Heart left ventricle (tissue), 16 donors: Measurements from ENCODE around the gene SGTA. TPM values are rescaled to one million over a fixed set of nuclear protein-coding genes. Genes with fewer than 3 reads are reported as not detected.
"Not testable (repeated sequence)": the region's sequence is repeated elsewhere in the genome, so short reads cannot be mapped to it uniquely, and the experiment has no call there.

Source experiments
- ATAC-seq, 4 donors: fragments of 200-7000 bp; cut with Tn5 transposase; one replicate each; pipeline ENCODE4 v1.9.1; 2020 to 2022; ENCODE audit warnings: moderate library complexity in 4 of 4, mild to moderate bottlenecking in 3 of 4, moderate number of reproducible peaks in 1 of 4
- DNase-seq, 5 donors: peaks; one replicate each; pipeline ENCODE4 v3.0.0-alpha.2; 2020
- H3K27ac ChIP-seq, 12 donors: fragments of 200-600 bp; sonication (generic) in 4 of 12; one replicate each; pipeline versions ENCODE4 v1.5.0 to v1.8.0; 2016 to 2022; ENCODE audit warnings: mild to moderate bottlenecking in 2 of 12
- H3K27me3 ChIP-seq, 9 donors: fragments of 200-600 bp; sonication (generic) in 2 of 9; one replicate each; pipeline versions ENCODE4 v1.5.1 to v1.8.0; 2016 to 2022; ENCODE audit warnings: mild to moderate bottlenecking in 3 of 9
- H3K36me3 ChIP-seq, 9 donors: fragments of 200-600 bp; sonication (generic) in 2 of 9; one replicate each; pipeline versions ENCODE4 v1.5.0 to v1.8.0; 2018 to 2022; ENCODE audit warnings: mild to moderate bottlenecking in 2 of 9
- H3K4me1 ChIP-seq, 12 donors: fragments of 200-600 bp; sonication (generic) in 4 of 12; one replicate each; pipeline versions ENCODE4 v1.5.0 to v1.8.0; 2016 to 2022; ENCODE audit warnings: mild to moderate bottlenecking in 3 of 12
- H3K4me3 ChIP-seq, 12 donors: fragments of 200-600 bp; sonication (generic) in 4 of 12; one replicate each; pipeline versions ENCODE4 v1.5.0 to v1.8.0; 2017 to 2022; ENCODE audit warnings: mild to moderate bottlenecking in 9 of 12, moderate library complexity in 4 of 12
- H3K9me3 ChIP-seq, 12 donors: fragments of 200-600 bp; sonication (generic) in 4 of 12; one replicate each; pipeline versions ENCODE4 v1.5.0 to v1.8.0; 2016 to 2022; ENCODE audit warnings: mild to moderate bottlenecking in 1 of 12
- CTCF ChIP-seq, 12 donors: fragments of 200-600 bp; sonication (generic) in 4 of 12; IDR thresholded peaks; one replicate each; pipeline versions ENCODE4 v1.5.0 to v1.8.0; 2018 to 2022; ENCODE audit warnings: antibody characterized with exemption in 12 of 12, mild to moderate bottlenecking in 5 of 12
- POLR2A ChIP-seq, 2 donors: fragments of 450-650 bp; IDR thresholded peaks; one replicate each; pipeline ENCODE4 v1.6.1; 2017; ENCODE audit warnings: antibody characterized with exemption in 2 of 2, mild to moderate bottlenecking in 2 of 2, moderate library complexity in 2 of 2
- WGBS, 4 donors: extraction: QIAGEN DNeasy Blood & Tissue Kit in 2 of 4; methylation state at CpG; one replicate each; pipeline versions ENCODE4 v1.1.5 to v1.1.7; 2013 to 2018; 5-methylcytosine and 5-hydroxymethylcytosine counted together
- intact Hi-C, 10 donors: fragments of 100-400 bp; cut with DNase I; formaldehyde crosslinking; loops; one replicate each; pipeline versions ENCODE4 v1.11.1 to v1.14.2; 2022
- polyA plus RNA-seq, 2 donors: library from polyadenylated mRNA; stranded (reverse); fragments of 200-250 nt; gene quantifications; one replicate each; pipeline ENCODE4 v1.2.3, GENCODE V29; 2013
- total RNA-seq, 9 donors: library from RNA; depleted of rRNA in 2 of 9; stranded (reverse); fragments of >200 nt in 2 of 9; fragmentation: NEBNext Ultra II Directional in 3 of 9; extraction: Animal tissue kit (Norgen Biotek cat#: 25700) in 3 of 9; gene quantifications; one replicate each; pipeline versions ENCODE4 v1.1.0 to v1.2.4, GENCODE V29; 2016 to 2023
- donor health status: ischemic (EF 13 %, LVEDD 7.1; RV severe dilation, severe dysfunction).
- donor health status: healthy with polysubstance abuse.
- donor health status: DM: no; HTN: yes; CAD: no.
- donor health status: DM: no; HTN: no; CAD: no.
- donor health status: ischemic (EF 25% LVEDD 6.9; RV normal size, moderate dysfunction).
- donor health status: ischemic (EF 25% LVEDD 5.7; RV mildly dilated, moderate dysfunction).
- donor health status: healthy.
- donor health status: DM: yes; HTN: yes; CAD: no.
- donor health status: ischemic (EF 35%, LVEDD 5.7; RV mildly dilated, moderate dysfunction).
- donor health status: nonischemic (EF 11% LVEDD 7.7; RV severe dilation, severe dysfunction).
- donor health status: DM: yes; HTN: yes; CAD: no.
- donor health status: PGD.
- donor health status: ischemic (EF 29% LVEDD 5.4; RV normal size, mild dysfunction).
- donor health status: nonischemic (EF 23%, LVEDD 6.1; RV moderate dilation, normal function).

The SGTA gene
- total and polyA plus RNA-seq, 11 donors = 47.4 to 125 (median 65.6) TPM

GRCh38 chr19:2793126-2793525, 10.1 kb upstream of the SGTA start:
- Histone ChIP-seq H3K36me3 (peaks cover 0 to 64% (median 32%) of the 10 kb centered on the region in 9 donors), H3K27ac (no peak overlapping the region), H3K9me3 (no peaks in the 10 kb centered on the region), H3K4me1 (peaks cover 0 to 24% (median 5%) of the 10 kb centered on the region in 12 donors), H3K27me3 (no peaks in the 10 kb centered on the region), H3K4me3 (no peak overlapping the region)
- DNase-seq (no peak), ATAC-seq (no peak)
- no peak for TF ChIP-seq CTCF (IDR thresholded peaks at IDR 0.05)
- TF ChIP-seq POLR2A (IDR thresholded peaks at IDR 0.05) = no peak
- WGBS, 4 donors = 96 to 97% (median 97%) methylated on average over 7 of the region's 7 CpGs
- intact Hi-C loops = no loop called here

DNA sequence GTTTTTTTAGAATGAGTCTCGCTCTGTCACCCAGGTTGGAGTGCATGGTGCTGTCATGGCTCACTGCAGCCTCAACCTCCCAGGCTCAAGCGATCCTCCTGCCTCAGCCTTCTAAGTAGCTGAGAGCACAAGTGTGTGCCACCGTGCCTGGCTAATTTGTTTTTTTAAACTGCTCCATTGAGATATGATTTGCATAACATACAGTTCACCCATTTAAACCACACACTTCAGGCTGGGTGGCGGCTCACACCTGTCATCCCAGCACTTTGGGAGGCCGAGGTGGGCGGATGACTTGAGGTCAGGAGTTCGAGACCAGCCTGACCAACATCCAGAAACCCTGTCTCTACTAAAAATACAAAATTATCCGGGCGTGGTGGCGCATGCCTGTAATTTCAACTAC, 9.6 kb upstream of the SGTA start:
- H3K9me3 ChIP-seq, DNase-seq, intact Hi-C loops, H3K27ac ChIP-seq, H3K4me3 ChIP-seq, H3K27me3 ChIP-seq, ATAC-seq: not testable (repeated sequence)
- Histone ChIP-seq H3K36me3 (peaks cover 0 to 59% (median 31%) of the 10 kb centered on the region in 9 donors), H3K4me1 (peaks cover 0 to 19% (median 3%) of the 10 kb centered on the region in 12 donors)
- WGBS, 4 donors = 90 to 97% (median 93%) methylated on average over 10 of the region's 10 CpGs

GRCh38 chr19:2791876-2792275, 8.8 kb upstream of the SGTA start:
- DNase-seq (peak in 1 of 5 donors; percentile 36), ATAC-seq (peak in 1 of 4 donors; percentile 59)
- Histone ChIP-seq H3K4me3 (no peak overlapping the region), H3K36me3 (peaks cover 0 to 53% (median 31%) of the 10 kb centered on the region in 9 donors), H3K9me3 (no peaks in the 10 kb centered on the region), H3K27me3 (no peaks in the 10 kb centered on the region), H3K27ac (peak overlapping the region in 3 of 12 donors; percentile 4 to 68 (median 65)), H3K4me1 (peaks cover 0 to 11% (median 0%) of the 10 kb centered on the region in 12 donors)
- intact Hi-C loops = no loop called here
- 66 to 86% (median 78%) methylated on average over 16 of the region's 16 CpGs for WGBS, 4 donors
- TF ChIP-seq POLR2A (IDR thresholded peaks at IDR 0.05) (no peak), CTCF (IDR thresholded peaks at IDR 0.05) (no peak)

- Histone ChIP-seq H3K27ac (peak overlapping the region in 3 of 12 donors; percentile 4 to 68 (median 65)), H3K36me3 (peaks cover 0 to 53% (median 31%) of the 10 kb centered on the region in 9 donors), H3K9me3 (no peaks in the 10 kb centered on the region), H3K4me1 (peaks cover 0 to 8% (median under 1%) of the 10 kb centered on the region in 12 donors), H3K27me3 (no peaks in the 10 kb centered on the region), H3K4me3 (no peak overlapping the region)
- TF ChIP-seq POLR2A (IDR thresholded peaks at IDR 0.05) = no peak
- TF ChIP-seq CTCF (IDR thresholded peaks at IDR 0.05) = no peak
- intact Hi-C loops = no loop called here
- DNase-seq (no peak), ATAC-seq (peak in 1 of 4 donors; percentile 3)
- WGBS, 4 donors = 87 to 91% (median 90%) methylated on average over 16 of the region's 16 CpGs
These were observed 8.4 kb upstream of the SGTA start for GRCh38 chr19:2791440-2791839.
